Measurements from ENCODE around the gene RPGRIP1. TPM values are rescaled to one million over a fixed set of nuclear protein-coding genes. Genes with fewer than 3 reads are reported as not detected.
"Not testable (repeated sequence)": the region's sequence is repeated elsewhere in the genome, so short reads cannot be mapped to it uniquely, and the experiment has no call there.

The RPGRIP1 gene
- total and polyA plus RNA-seq, 2 of the 4 experiments (the other 2 are of a cell fraction): not detected

GRCh38 chr14:21256102-21256447 is 23.8 kb upstream of the RPGRIP1 start:
- H4K20me1 ChIP-seq (ENCODE audit: insufficient read depth, low read length): peaks cover 93% of the 10 kb centered on the region

More at GRCh38 chr14:21256102-21256447, 23.8 kb upstream of the RPGRIP1 start:
- H4K91ac ChIP-seq (ENCODE audit: insufficient read depth, low read depth, low read length); H3K27me3 ChIP-seq (ENCODE audit: control insufficient read depth, insufficient read depth, low read length); DNase-seq; H3K56ac ChIP-seq (ENCODE audit: extremely low read depth, insufficient read depth, low read length); H2BK5ac ChIP-seq (ENCODE audit: low read depth, low read length, poor library complexity, severe bottlenecking); CTCF ChIA-PET; H2BK120ac ChIP-seq (ENCODE audit: low read depth, low read length); H3K9ac ChIP-seq (ENCODE audit: low read depth, low read length); H3K4me1 ChIP-seq (ENCODE audit: control insufficient read depth, insufficient read depth, low read length); BruUV-seq (replicated peaks); H2BK20ac ChIP-seq (ENCODE audit: low read depth, low read length); H3K14ac ChIP-seq (replicated peaks; ENCODE audit: low read depth, low read length); H2AK9ac ChIP-seq (replicated peaks; ENCODE audit: low read depth, low read length, poor library complexity); dilution Hi-C loops (cut with HindIII; ENCODE audit: low sequenced_read_pairs, unreplicated experiment); H4K8ac ChIP-seq (ENCODE audit: low read depth in 2 of 2, low read length in 2 of 2); H3K4me3 ChIP-seq (ENCODE audit: insufficient read depth, low read depth, low read length); H2AK5ac ChIP-seq (ENCODE audit: low read depth, low read length); H3K27ac ChIP-seq (ENCODE audit: insufficient read depth, low read length); intact Hi-C loops (cut with micrococcal nuclease); in situ Hi-C loops (cut with MboI; ENCODE audit: low sequenced_read_pairs); H3K4me2 ChIP-seq (ENCODE audit: low read depth, low read length); H2AFZ ChIP-seq (replicated peaks; ENCODE audit: low read length, poor library complexity); H3K23ac ChIP-seq (ENCODE audit: low read depth, low read length); ATAC-seq (ENCODE audit: low read depth); H3K4ac ChIP-seq (ENCODE audit: low read depth, low read length); POLR2A ChIA-PET (ENCODE audit: unreplicated experiment); H2BK15ac ChIP-seq (ENCODE audit: low read depth, low read length); H3K18ac ChIP-seq (ENCODE audit: low read depth, low read length); H3K9me3 ChIP-seq (ENCODE audit: control insufficient read depth, insufficient read depth, low read length); H4K5ac ChIP-seq (ENCODE audit: low read depth, low read length): not testable (repeated sequence)
- Histone ChIP-seq H3K36me3 (ENCODE audit: control insufficient read depth, insufficient read depth, low read length) (peaks cover 42% of the 10 kb centered on the region), H3K9me1 (ENCODE audit: insufficient read depth, low read length) (peaks cover 20% of the 10 kb centered on the region), H3K79me1 (ENCODE audit: low read depth in 1 of 2, low read length in 2 of 2) (peaks cover 0 to 44% of the 10 kb centered on the region in 2 experiments; a peak in 2 of 4 replicates)
- no CpG with 5 or more reads among the region's 8 CpGs for WGBS, 2 experiments (ENCODE audit: extremely low coverage in 2 of 2, insufficient read length in 1 of 2)

Measured in IMR-90 (cell line).